ENCODE results near the gene FOXE1.

DNA sequence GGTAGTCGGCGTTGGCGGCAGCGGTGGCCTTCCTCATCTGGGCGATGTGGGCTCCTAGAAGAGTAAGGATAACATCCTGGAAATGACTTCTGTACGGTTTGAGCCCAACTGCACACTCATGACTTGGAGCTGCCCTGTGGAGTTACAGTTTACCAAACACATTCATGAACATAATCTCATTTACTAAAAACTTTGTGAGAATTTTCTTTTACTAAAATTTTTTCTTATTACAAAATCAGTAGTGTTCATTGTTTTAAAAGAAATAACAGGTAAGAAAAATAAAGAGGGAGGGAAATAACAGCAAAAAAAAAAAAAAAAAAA lies 5.3 kb downstream of the FOXE1 start:
- TF ChIP-seq, protein P1, sequence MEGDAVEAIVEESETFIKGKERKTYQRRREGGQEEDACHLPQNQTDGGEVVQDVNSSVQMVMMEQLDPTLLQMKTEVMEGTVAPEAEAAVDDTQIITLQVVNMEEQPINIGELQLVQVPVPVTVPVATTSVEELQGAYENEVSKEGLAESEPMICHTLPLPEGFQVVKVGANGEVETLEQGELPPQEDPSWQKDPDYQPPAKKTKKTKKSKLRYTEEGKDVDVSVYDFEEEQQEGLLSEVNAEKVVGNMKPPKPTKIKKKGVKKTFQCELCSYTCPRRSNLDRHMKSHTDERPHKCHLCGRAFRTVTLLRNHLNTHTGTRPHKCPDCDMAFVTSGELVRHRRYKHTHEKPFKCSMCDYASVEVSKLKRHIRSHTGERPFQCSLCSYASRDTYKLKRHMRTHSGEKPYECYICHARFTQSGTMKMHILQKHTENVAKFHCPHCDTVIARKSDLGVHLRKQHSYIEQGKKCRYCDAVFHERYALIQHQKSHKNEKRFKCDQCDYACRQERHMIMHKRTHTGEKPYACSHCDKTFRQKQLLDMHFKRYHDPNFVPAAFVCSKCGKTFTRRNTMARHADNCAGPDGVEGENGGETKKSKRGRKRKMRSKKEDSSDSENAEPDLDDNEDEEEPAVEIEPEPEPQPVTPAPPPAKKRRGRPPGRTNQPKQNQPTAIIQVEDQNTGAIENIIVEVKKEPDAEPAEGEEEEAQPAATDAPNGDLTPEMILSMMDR (IDR thresholded peaks at IDR 0.05), result no peak
- TF ChIP-seq POLR2A (IDR thresholded peaks at IDR 0.05), result no peak
